WERI-Rb-1 (cell line): ENCODE results near the gene GMPR.
"Not testable (repeated sequence)": the region's sequence is repeated elsewhere in the genome, so short reads cannot be mapped to it uniquely, and the experiment has no call there.

ENCODE experiments used
- DNase-seq: peaks from one replicate; pipeline ENCODE4 v3.0.0-alpha.2; 2020
- H3K27ac ChIP-seq: fragments of 250-450 bp; sonication (Bioruptor Pico); 2 replicates; pipeline ENCODE4 v1.5.1; 2020; ENCODE audit warnings: mild to moderate bottlenecking, moderate library complexity
- H3K27me3 ChIP-seq: fragments of 250-450 bp; sonication (Bioruptor Pico); 2 replicates; pipeline ENCODE4 v1.5.1; 2021; ENCODE audit warnings: mild to moderate bottlenecking, low read depth, moderate library complexity; ENCODE audit not compliant: insufficient read depth, severe bottlenecking
- H3K36me3 ChIP-seq: fragments of 250-450 bp; sonication (Bioruptor Pico); 2 replicates; pipeline ENCODE4 v1.5.1; 2020; ENCODE audit warnings: mild to moderate bottlenecking, moderate library complexity
- H3K4me3 ChIP-seq: 2 replicates; pipeline ENCODE4 v1.5.1; 2011; ENCODE audit warnings: low read depth, mild to moderate bottlenecking, control low read depth, low read length
- H3K9me3 ChIP-seq: fragments of 250-450 bp; sonication (Bioruptor Pico); 2 replicates; pipeline ENCODE4 v1.5.1; 2021; ENCODE audit warnings: mild to moderate bottlenecking, moderate library complexity; ENCODE audit not compliant: severe bottlenecking
- TF ChIP-seq, protein P1 (sequence below): IDR thresholded peaks from 2 replicates; pipeline ENCODE4 v1.5.1; 2011; ENCODE audit warnings: low read depth, mild to moderate bottlenecking, control low read depth, inconsistent platforms, low read length

GMPR gene

DNA sequence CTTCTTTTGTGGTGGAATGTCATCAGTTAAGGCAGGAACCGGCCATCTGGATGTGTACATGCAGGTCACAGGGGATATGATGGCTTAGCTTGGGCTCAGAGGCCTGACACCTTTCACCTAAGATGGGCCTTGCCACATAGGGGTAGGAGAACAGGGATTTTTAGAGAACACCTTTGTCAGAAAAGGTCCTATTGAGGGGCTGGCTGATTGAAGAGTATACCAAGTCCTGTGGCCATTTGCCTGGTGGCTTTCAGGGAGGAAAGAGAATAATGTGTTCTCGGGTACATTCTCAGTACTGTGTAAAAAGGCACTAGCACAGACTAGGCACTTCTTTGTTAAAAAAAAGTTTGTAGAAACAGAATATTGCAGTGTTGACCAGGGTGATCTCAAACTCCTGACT, 26.4 kb downstream of the GMPR start:
- Histone ChIP-seq H3K9me3 (no peaks in the 10 kb centered on the region), H3K27me3 (no peaks in the 10 kb centered on the region), H3K36me3 (no peaks in the 10 kb centered on the region), H3K4me3 (no peak overlapping the region), H3K27ac (no peak overlapping the region)
- TF ChIP-seq, protein P1, sequence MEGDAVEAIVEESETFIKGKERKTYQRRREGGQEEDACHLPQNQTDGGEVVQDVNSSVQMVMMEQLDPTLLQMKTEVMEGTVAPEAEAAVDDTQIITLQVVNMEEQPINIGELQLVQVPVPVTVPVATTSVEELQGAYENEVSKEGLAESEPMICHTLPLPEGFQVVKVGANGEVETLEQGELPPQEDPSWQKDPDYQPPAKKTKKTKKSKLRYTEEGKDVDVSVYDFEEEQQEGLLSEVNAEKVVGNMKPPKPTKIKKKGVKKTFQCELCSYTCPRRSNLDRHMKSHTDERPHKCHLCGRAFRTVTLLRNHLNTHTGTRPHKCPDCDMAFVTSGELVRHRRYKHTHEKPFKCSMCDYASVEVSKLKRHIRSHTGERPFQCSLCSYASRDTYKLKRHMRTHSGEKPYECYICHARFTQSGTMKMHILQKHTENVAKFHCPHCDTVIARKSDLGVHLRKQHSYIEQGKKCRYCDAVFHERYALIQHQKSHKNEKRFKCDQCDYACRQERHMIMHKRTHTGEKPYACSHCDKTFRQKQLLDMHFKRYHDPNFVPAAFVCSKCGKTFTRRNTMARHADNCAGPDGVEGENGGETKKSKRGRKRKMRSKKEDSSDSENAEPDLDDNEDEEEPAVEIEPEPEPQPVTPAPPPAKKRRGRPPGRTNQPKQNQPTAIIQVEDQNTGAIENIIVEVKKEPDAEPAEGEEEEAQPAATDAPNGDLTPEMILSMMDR = no peak
- DNase-seq = no peak

DNA sequence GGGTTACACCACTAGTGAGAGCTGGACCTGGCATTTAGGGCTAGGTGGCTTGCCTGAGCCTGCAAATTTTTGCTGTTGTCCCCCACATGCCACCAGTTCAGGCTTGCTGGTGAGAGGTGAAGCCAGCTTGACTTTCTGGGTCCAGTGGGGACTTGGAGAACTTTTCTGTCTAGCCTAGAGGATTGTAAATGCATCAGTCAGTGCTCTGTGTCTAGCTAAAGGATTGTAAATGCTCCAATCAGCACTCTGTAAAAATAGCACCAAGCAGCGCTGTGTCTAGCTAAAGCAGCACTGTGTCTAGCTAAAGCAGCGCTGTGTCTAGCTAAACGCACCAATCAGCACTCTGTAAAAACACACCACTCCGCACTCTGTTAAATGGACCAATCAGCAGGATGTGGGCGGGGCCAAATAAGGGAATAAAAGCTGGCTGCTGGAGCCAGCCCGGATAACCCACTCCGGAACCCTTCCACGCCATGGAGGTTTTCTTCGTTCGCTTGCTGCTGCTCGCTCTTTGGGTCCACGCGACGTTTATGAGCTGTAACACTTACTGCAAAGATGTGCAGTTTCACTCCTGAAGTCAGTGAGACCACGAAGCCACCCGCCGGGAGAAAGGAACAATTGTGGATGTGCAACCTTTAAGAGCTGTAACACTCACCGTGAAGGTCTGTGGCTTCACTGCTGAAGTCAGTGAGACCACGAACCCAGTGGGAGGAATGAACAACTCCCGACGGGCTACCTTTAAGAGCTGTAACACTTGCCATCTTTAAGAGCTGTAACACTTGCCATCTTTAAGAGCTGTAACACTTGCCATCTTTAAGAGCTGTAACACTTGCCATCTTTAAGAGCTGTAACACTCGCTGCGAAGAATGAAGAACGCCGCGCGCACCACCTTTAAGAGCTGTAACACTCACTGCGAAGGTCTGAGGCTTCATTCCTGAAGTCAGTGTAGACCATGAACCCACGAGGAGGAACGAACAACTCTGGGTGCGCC, 27.3 kb downstream of the GMPR start:
- no peak overlapping the region for H3K4me3 ChIP-seq
- no peaks in the 10 kb centered on the region for H3K27me3 ChIP-seq
- DNase-seq = no peak
- H3K27ac ChIP-seq = no peak overlapping the region
- TF ChIP-seq, protein P1 = no peak
- no peaks in the 10 kb centered on the region for H3K9me3 ChIP-seq
- H3K36me3 ChIP-seq = no peaks in the 10 kb centered on the region

GRCh38 chr6:16267428-16268263, 29.3 kb downstream of the GMPR start:
- no peaks in the 10 kb centered on the region for H3K9me3 ChIP-seq
- no peaks in the 10 kb centered on the region for H3K27me3 ChIP-seq
- no peak for DNase-seq
- TF ChIP-seq, protein P1 = no peak
- H3K36me3 ChIP-seq = no peaks in the 10 kb centered on the region
- H3K4me3 ChIP-seq = no peak overlapping the region
- no peak overlapping the region for H3K27ac ChIP-seq

DNA sequence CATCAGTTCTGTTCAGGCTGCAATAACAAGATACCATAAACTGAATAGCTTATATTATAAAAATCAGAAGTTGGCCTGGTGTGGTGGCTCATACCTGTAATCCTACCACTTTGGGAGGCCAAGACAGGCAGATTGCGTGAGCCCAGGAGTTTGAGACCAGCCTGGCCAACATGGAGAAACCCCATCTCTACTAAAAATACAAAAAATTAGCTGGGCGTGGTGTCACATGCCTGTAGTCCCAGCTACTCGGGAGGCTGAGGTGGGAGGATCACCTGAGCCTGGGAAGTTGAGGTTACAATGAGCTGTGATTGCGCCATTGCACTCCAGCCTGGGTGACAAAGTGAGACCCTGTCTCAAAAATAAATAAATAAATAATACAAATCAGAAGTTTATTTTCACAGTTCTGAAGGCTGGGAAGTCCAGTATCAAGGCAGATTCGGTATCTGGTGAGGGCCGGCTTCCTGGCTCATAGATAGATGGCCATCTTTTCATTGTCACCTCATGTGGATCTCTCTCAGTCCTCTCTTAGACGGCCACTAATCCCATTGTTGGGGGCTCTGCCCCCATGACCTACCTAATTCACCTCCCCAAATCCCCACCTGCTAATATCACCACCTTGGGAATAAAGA, 31.2 kb downstream of the GMPR start:
- not testable (repeated sequence) for H3K4me3 ChIP-seq, H3K27ac ChIP-seq, DNase-seq, H3K27me3 ChIP-seq, H3K9me3 ChIP-seq, H3K36me3 ChIP-seq

DNA sequence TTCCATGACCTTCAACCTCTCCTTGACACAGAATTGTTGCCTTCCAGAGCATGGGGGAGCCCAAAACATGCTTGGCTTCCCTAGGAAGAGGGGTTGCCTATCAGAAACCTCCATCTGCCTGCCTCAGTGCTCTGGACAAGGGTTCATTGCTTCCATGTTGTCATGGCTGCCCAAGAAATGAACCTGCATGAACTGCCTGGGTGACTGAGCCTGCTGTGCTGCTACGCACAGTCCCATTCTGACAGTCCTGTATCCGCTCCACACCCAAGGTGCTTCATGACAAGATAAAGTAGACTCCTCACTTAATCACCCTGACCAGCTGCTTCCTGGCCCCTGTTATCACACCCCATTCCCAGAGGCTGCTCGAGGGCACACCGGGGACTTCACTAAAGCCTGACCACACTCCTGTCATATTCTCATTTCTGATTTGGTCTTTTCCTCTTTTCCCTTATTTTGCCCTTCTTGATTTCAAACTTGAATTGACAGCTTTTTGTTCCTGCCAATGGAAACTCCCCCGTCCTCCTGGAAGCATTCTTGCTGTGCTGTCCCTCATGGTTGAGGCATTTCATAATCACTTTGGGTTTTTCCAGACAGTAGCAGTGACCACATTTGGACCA, 31.9 kb downstream of the GMPR start:
- H3K9me3 ChIP-seq = no peaks in the 10 kb centered on the region
- no peak overlapping the region for H3K27ac ChIP-seq
- peak; percentile 87 for DNase-seq
- H3K4me3 ChIP-seq = no peak overlapping the region
- no peaks in the 10 kb centered on the region for H3K27me3 ChIP-seq
- TF ChIP-seq, protein P1 = no peak
- H3K36me3 ChIP-seq = no peaks in the 10 kb centered on the region
